Mesendoderm (in vitro differentiated cells): ENCODE measurements around the gene LARP1.
A peak's percentile ranks its signal among the peaks of the same experiment; 100 is the strongest.

Experiments used
- DNase-seq: peaks from one replicate; pipeline ENCODE4 v3.0.0; 2013
- H2AK5ac ChIP-seq: 2 replicates; pipeline ENCODE4 v1.6.1; 2013; ENCODE audit warnings: low read length, inconsistent platforms
- H2BK120ac ChIP-seq: 2 replicates; pipeline ENCODE4 v1.6.1; 2013; ENCODE audit warnings: low read depth, mild to moderate bottlenecking, low read length, moderate library complexity, mixed read lengths
- H2BK15ac ChIP-seq: replicated peaks from 2 replicates; pipeline ENCODE4 v1.6.1; 2013; ENCODE audit warnings: low read depth, mild to moderate bottlenecking, moderate library complexity
- H2BK5ac ChIP-seq: 2 replicates; pipeline ENCODE4 v1.6.1; 2013; ENCODE audit warnings: low read length, inconsistent platforms
- H3K18ac ChIP-seq: 2 replicates; pipeline ENCODE4 v1.6.1; 2013; ENCODE audit warnings: mild to moderate bottlenecking, low read length, mixed read lengths
- H3K23ac ChIP-seq: one replicate; pipeline ENCODE4 v1.6.1; 2013; ENCODE audit warnings: low read length
- H3K27ac ChIP-seq: 2 replicates; pipeline ENCODE4 v1.5.1; 2013; ENCODE audit warnings: low read depth, mild to moderate bottlenecking, inconsistent platforms, low read length, moderate library complexity
- H3K27me3 ChIP-seq: 2 replicates; pipeline ENCODE4 v1.6.1; 2013; ENCODE audit warnings: low read length, control low read depth, mild to moderate bottlenecking, inconsistent platforms; ENCODE audit not compliant: insufficient read depth, poor library complexity
- H3K36me3 ChIP-seq: 2 replicates; pipeline ENCODE4 v1.6.1; 2013; ENCODE audit warnings: low read length, inconsistent platforms; ENCODE audit not compliant: control insufficient read depth, insufficient read depth
- H3K4ac ChIP-seq: one replicate; pipeline ENCODE4 v1.6.1; 2013; ENCODE audit warnings: low read depth, mild to moderate bottlenecking, low read length, moderate library complexity
- H3K4me1 ChIP-seq: 2 replicates; pipeline ENCODE4 v1.6.1; 2013; ENCODE audit warnings: low read depth, low read length, inconsistent platforms; ENCODE audit not compliant: control insufficient read depth
- H3K4me2 ChIP-seq: 2 replicates; pipeline ENCODE4 v1.6.1; 2013; ENCODE audit warnings: low read length
- H3K4me3 ChIP-seq: 2 replicates; pipeline ENCODE4 v1.5.1; 2013; ENCODE audit warnings: mild to moderate bottlenecking, low read length
- H3K56ac ChIP-seq: one replicate; pipeline ENCODE4 v1.6.1; 2013; ENCODE audit warnings: low read length
- H3K79me1 ChIP-seq: 2 replicates; pipeline ENCODE4 v1.6.1; 2013; ENCODE audit warnings: low read length, inconsistent platforms
- H3K79me2 ChIP-seq: 2 replicates; pipeline ENCODE4 v1.6.1; 2013; ENCODE audit warnings: mild to moderate bottlenecking, low read length; ENCODE audit not compliant: control insufficient read depth, insufficient read depth
- H3K9ac ChIP-seq: 2 replicates; pipeline ENCODE4 v1.6.1; 2013; ENCODE audit warnings: low read length, inconsistent platforms
- H4K5ac ChIP-seq: one replicate; pipeline ENCODE4 v1.6.1; 2013; ENCODE audit warnings: low read length
- H4K8ac ChIP-seq: one replicate; pipeline ENCODE4 v1.6.1; 2013; ENCODE audit warnings: low read depth, mild to moderate bottlenecking, control low read depth, low read length, moderate library complexity
- WGBS: extraction: QIAGEN DNeasy Blood & Tissue Kit; methylation state at CpG from one replicate; pipeline ENCODE4 v1.1.7; 2013; ENCODE audit warnings: low lambda C conversion rate, missing lambda C conversion rate; ENCODE audit not compliant: insufficient coverage; ENCODE audit errors: extremely low coverage; 5-methylcytosine and 5-hydroxymethylcytosine counted together

Gene LARP1

DNA sequence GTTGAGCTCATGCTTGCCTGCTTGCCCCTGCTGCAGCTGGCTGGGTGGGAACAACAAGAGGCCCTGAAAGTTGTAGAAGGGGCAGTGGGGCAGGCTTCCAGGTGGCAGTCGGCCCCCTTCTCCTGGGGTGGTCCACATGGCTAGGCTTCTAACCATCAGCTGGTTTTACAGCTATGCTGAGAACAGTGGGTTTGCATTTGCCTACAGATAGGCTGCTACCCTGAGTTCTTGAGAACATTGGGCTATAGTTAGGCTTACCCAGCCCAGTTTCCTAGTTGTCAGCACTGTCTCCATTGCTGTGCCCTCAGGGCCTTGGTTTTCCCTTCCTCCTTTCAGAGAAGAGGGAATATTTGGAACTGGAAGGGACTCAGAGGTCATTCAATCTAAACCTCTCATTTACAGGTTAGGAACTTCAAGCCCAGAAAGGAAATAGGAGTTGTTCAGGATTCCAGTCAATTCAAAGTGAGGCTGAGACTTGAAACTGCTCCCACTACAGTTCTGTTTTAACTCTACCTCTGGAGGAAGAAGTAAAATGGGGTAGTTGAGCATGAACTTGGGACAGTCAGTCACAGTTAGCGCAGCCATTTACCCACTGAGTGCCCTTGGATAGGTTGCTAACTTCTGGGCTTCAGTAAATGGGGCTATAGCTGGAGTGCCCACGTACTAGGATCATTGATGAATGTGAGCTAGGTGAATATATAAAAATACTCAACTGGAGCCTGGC, 11.5 kb downstream of the LARP1 start:
- H3K23ac ChIP-seq: no peak overlapping the region
- no peak overlapping the region for H3K27ac ChIP-seq
- peaks cover 96% of the 10 kb centered on the region for H3K79me2 ChIP-seq
- no peak overlapping the region for H3K56ac ChIP-seq
- peaks cover 12% of the 10 kb centered on the region for H3K4me1 ChIP-seq
- no CpG with 5 or more reads among the region's 3 CpGs for WGBS
- H2BK120ac ChIP-seq: no peak overlapping the region
- H3K4me2 ChIP-seq: no peak overlapping the region
- no peak overlapping the region for H2BK5ac ChIP-seq
- no peak overlapping the region for H3K9ac ChIP-seq
- H3K27me3 ChIP-seq: no peaks in the 10 kb centered on the region
- H4K8ac ChIP-seq: no peak overlapping the region
- DNase-seq: no peak
- no peak overlapping the region for H3K4me3 ChIP-seq
- H2AK5ac ChIP-seq: no peak overlapping the region
- H3K79me1 ChIP-seq: no peaks in the 10 kb centered on the region
- no peak overlapping the region for H3K18ac ChIP-seq
- H3K36me3 ChIP-seq: no peaks in the 10 kb centered on the region
- no peak overlapping the region for H2BK15ac ChIP-seq
- H3K4ac ChIP-seq: no peak overlapping the region
- no peak overlapping the region for H4K5ac ChIP-seq

DNA sequence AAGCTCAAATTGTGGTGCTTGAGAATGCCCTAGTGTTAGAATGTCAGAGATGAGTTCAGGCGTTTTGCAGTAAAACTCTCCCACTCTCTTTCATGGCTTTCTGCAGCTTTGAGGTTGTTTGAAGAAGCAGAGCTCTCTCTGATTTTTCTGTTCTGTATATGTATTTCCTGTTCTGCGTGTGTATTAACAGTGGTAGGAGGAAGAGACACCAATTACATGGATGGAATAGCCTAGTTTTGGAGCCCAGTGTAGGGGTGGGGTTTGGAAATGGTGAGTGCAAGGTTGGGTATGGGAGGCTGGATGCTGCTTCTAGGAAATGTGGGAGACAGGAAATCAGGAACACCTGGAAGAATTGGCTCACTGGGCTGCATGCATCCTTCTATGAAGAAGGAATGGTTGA, 12.4 kb downstream of the LARP1 start:
- Histone ChIP-seq H3K79me2 (peaks cover 95% of the 10 kb centered on the region), H2BK5ac (no peak overlapping the region), H3K36me3 (no peaks in the 10 kb centered on the region), H3K4me2 (no peak overlapping the region), H3K4ac (no peak overlapping the region), H3K23ac (no peak overlapping the region), H3K4me3 (no peak overlapping the region), H3K18ac (no peak overlapping the region), H4K5ac (no peak overlapping the region), H3K27me3 (no peaks in the 10 kb centered on the region), H3K56ac (no peak overlapping the region), H4K8ac (no peak overlapping the region), H3K4me1 (peaks cover 10% of the 10 kb centered on the region), H3K79me1 (no peaks in the 10 kb centered on the region), H2BK120ac (no peak overlapping the region), H3K9ac (no peak overlapping the region), H3K27ac (no peak overlapping the region), H2AK5ac (no peak overlapping the region), H2BK15ac (no peak overlapping the region)
- no CpG with 5 or more reads among the region's 2 CpGs for WGBS
- DNase-seq: no peak

DNA sequence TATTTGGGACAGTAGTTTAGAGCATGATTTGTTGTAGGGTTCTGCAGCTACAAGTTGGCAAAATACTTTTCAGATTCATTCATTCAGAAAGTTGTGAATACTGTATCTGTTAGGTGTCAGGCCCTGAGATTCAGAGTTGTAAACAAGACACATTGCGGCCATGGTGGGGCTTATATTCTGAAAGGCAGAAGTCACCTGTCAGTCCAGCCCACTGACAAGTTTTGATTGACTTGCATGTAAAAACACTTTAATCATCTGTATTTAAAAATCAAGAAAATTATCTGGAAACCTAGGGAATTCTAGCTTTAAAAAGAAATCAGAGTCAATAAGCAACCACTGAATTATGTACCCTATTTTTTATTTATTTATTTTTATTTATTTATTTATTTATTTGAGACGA, 13.0 kb downstream of the LARP1 start:
- Histone ChIP-seq H3K4me3 (no peak overlapping the region), H2BK15ac (no peak overlapping the region), H3K23ac (no peak overlapping the region), H3K79me2 (peaks cover 95% of the 10 kb centered on the region), H3K36me3 (no peaks in the 10 kb centered on the region), H2BK5ac (no peak overlapping the region), H3K4ac (no peak overlapping the region), H4K5ac (no peak overlapping the region), H3K4me1 (peaks cover 10% of the 10 kb centered on the region), H3K9ac (no peak overlapping the region), H3K56ac (no peak overlapping the region), H3K27ac (no peak overlapping the region), H3K4me2 (no peak overlapping the region), H3K27me3 (no peaks in the 10 kb centered on the region), H3K79me1 (no peaks in the 10 kb centered on the region), H4K8ac (no peak overlapping the region), H2BK120ac (no peak overlapping the region), H2AK5ac (no peak overlapping the region), H3K18ac (no peak overlapping the region)
- no peak for DNase-seq
- no CpG with 5 or more reads among the region's 2 CpGs for WGBS

DNA sequence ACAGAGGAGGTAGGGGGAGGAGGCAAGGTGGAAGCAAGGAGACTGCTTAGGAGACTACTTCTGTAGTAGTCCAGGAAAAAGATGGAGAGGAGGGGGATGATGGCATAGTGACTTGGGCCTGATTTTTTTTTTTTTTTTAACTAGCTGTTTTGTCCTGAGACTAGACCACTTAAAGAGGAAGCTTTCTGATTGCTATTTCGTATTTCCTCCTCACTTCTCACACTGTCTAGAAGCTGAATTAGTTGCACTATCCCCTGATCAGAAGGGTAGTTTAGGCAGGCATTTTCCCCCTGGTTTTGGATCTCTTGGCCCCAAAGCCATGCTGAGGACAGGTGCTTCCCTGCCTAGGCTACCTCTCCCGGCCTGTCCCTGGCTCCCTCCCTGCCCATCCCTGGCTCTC, 14.9 kb downstream of the LARP1 start:
- Histone ChIP-seq H2BK15ac (no peak overlapping the region), H3K4ac (no peak overlapping the region), H2BK120ac (no peak overlapping the region), H3K56ac (no peak overlapping the region), H3K79me2 (peaks cover 96% of the 10 kb centered on the region), H2AK5ac (no peak overlapping the region), H3K27me3 (no peaks in the 10 kb centered on the region), H3K18ac (no peak overlapping the region), H3K23ac (no peak overlapping the region), H3K4me1 (peaks cover 17% of the 10 kb centered on the region), H4K5ac (no peak overlapping the region), H3K4me2 (no peak overlapping the region), H4K8ac (no peak overlapping the region), H3K27ac (no peak overlapping the region), H3K9ac (no peak overlapping the region), H3K79me1 (peaks cover 3% of the 10 kb centered on the region), H3K4me3 (no peak overlapping the region), H2BK5ac (no peak overlapping the region), H3K36me3 (no peaks in the 10 kb centered on the region)
- no CpG with 5 or more reads among the region's 2 CpGs for WGBS
- no peak for DNase-seq

DNA sequence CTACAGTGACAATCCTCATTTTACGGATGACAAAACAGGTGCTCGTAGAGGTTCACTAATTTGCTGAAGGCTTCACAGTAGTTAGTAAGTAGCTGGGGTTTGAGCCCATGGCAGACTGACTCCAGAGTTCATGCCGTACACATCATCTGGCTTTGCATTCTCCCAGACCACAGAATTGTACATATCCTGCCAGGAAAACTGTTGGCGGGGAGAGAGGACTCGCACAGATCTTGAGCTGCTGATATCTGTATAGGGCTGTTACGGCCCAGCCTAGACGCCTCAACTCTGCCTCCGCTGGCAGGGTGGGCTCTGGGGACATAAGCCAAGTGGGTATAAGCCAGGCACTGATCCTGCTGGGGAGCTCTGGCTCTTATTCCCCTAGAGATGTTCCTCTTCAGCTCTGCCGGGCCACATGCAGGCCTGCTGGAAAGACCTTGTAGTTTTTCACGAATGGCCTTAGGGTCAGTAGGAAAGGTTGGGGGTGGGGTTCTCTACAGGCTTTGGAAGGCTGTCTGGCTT, 16.3 kb downstream of the LARP1 start:
- Histone ChIP-seq H3K18ac (no peak overlapping the region), H3K36me3 (no peaks in the 10 kb centered on the region), H4K5ac (no peak overlapping the region), H2BK15ac (no peak overlapping the region), H3K4me1 (peaks cover 15% of the 10 kb centered on the region), H2BK120ac (no peak overlapping the region), H3K9ac (peak overlapping the region; percentile 1), H3K23ac (no peak overlapping the region), H4K8ac (no peak overlapping the region), H3K79me2 (peaks cover 96% of the 10 kb centered on the region), H3K4me3 (no peak overlapping the region), H3K27ac (no peak overlapping the region), H3K27me3 (no peaks in the 10 kb centered on the region), H3K4me2 (no peak overlapping the region), H3K56ac (peak overlapping the region; percentile 47), H3K4ac (no peak overlapping the region), H3K79me1 (peaks cover 6% of the 10 kb centered on the region), H2AK5ac (no peak overlapping the region), H2BK5ac (no peak overlapping the region)
- WGBS: no CpG with 5 or more reads among the region's 10 CpGs
- DNase-seq: peak; percentile 77

DNA sequence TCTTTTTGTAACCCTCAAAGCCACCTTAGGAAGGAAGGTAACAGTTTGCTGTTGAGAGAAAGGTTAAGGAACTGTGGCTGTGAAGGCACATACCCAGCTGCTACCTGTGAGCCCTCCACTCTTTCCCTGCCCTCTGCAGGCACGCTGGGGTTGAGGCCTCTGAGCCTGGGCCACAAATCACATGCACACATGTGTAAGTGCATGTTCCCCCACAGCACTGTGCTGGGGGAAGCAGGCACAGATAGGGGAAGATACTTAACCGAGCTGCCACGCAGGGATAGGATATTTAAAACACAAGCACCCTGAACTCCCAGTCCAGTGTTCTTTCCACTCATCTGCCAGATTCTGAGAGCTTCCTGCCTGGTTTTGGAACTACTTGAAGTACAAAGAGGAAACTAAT, 18.1 kb downstream of the LARP1 start:
- Histone ChIP-seq H3K4me2 (no peak overlapping the region), H2BK120ac (no peak overlapping the region), H2BK5ac (no peak overlapping the region), H4K8ac (no peak overlapping the region), H2AK5ac (no peak overlapping the region), H2BK15ac (no peak overlapping the region), H3K23ac (no peak overlapping the region), H3K9ac (no peak overlapping the region), H4K5ac (no peak overlapping the region), H3K27ac (no peak overlapping the region), H3K4ac (no peak overlapping the region), H3K18ac (no peak overlapping the region), H3K4me1 (peaks cover 15% of the 10 kb centered on the region), H3K79me2 (peaks cover 93% of the 10 kb centered on the region), H3K56ac (peak overlapping the region; percentile 12), H3K79me1 (peaks cover 7% of the 10 kb centered on the region), H3K27me3 (no peaks in the 10 kb centered on the region), H3K4me3 (no peak overlapping the region), H3K36me3 (no peaks in the 10 kb centered on the region)
- no CpG with 5 or more reads among the region's 3 CpGs for WGBS
- DNase-seq: no peak
